Effector memory CD8-positive, alpha-beta T cell (primary cell): ENCODE data around the gene ADAMTS12.

ENCODE experiments used
- ATAC-seq: fragments of 150-1000 bp; cut with Tn5 transposase; replicated peaks from 2 replicates; pipeline ENCODE4 v1.10.0; 2021; ENCODE audit warnings: mild to moderate bottlenecking, moderate library complexity
- DNase-seq, 3 experiments: peaks; one replicate each; pipeline ENCODE4 v3.0.0; 2021
- H3K27ac Mint-ChIP-seq, 2 donors: one replicate each; pipeline ENCODE4 v1.8.0; 2022; ENCODE audit warnings: mild to moderate bottlenecking in 2 of 2, mixed read lengths in 2 of 2, moderate library complexity in 2 of 2
- H3K27me3 Mint-ChIP-seq, 2 donors: one replicate each; pipeline ENCODE4 v1.8.0; 2022; ENCODE audit warnings: mixed read lengths in 2 of 2
- H3K36me3 Mint-ChIP-seq: one replicate; pipeline ENCODE4 v1.8.0; 2022; ENCODE audit warnings: mild to moderate bottlenecking, moderate library complexity, mixed read lengths; ENCODE audit not compliant: insufficient read depth
- H3K4me1 Mint-ChIP-seq, 2 donors: one replicate each; pipeline ENCODE4 v1.8.0; 2022; ENCODE audit warnings: low read depth in 2 of 2, mixed read lengths in 2 of 2
- H3K4me3 Mint-ChIP-seq, 2 donors: one replicate each; pipeline ENCODE4 v1.8.0; 2022; ENCODE audit warnings: mild to moderate bottlenecking in 2 of 2, mixed read lengths in 2 of 2, moderate library complexity in 2 of 2
- H3K9me3 Mint-ChIP-seq, 2 donors: one replicate each; pipeline ENCODE4 v1.8.0; 2022; ENCODE audit warnings: mixed read lengths in 2 of 2

ADAMTS12 gene

DNA sequence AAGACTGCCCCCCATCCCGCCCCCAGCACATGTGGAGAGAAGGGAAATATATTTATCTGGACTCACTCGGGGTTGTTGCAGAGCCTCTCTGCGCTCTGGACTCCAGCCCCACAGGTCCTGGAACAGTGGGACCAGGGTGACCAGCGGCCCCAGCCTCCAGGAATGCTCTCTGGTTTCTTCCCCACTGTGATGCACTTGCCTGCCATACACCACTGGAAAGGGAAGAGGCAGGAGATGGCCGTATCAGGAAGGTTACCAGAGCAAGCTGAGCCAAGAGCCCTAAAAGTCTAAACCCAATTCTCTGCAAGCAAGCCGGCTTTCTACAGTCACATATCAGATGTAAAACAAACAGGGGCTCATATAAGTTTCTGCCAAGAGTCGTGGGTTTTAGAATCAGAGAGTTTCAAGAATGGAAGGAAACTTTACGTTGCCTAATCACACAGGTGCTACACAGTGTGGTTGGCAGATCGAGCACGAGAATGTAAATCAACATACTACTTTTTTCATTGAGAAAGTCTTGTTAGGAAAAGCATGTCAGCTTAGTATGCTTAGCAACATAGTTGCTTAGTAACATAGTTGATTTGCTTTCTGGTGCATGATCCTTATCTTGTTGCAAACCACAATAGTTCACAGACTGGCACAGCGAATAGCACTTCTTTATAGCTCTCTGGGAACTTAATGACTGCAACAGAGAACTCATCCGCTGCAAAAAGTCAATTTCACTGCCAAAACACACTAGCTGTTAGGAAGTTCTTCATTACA lies 249.9 kb downstream of the ADAMTS12 start:
- Mint-ChIP-seq H3K36me3 (no peaks in the 10 kb centered on the region), H3K4me1 (no peaks in the 10 kb centered on the region), H3K9me3 (peaks cover 0 to 6% of the 10 kb centered on the region in 2 donors), H3K27ac (no peak overlapping the region), H3K27me3 (no peaks in the 10 kb centered on the region), H3K4me3 (no peak overlapping the region)
- ATAC-seq (no peak), DNase-seq (no peak)

DNA sequence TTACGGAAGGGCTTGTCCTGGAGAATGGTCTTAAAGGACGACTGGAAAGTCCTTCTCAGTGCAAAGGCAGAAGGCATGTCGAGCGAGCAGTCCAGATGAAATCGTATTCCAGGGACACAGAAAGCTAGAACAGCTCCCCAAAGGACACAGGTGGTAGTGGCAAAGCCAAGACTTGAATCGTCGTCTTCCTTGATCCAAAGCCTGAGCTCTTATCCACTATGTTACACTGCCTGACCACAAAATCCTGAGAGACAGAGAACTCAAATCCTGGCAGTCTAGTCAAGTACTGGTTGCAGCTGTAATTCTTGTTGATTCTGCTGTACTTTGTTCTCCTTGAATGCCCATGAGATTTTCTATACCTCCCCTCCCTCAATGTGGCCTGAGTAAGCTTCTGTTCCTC lies 252.3 kb downstream of the ADAMTS12 start:
- ATAC-seq (no peak), DNase-seq (no peak)
- Mint-ChIP-seq H3K27me3 (no peaks in the 10 kb centered on the region), H3K9me3 (peaks cover 0 to 6% of the 10 kb centered on the region in 2 donors), H3K4me3 (no peak overlapping the region), H3K4me1 (no peaks in the 10 kb centered on the region), H3K36me3 (no peaks in the 10 kb centered on the region), H3K27ac (no peak overlapping the region)

DNA sequence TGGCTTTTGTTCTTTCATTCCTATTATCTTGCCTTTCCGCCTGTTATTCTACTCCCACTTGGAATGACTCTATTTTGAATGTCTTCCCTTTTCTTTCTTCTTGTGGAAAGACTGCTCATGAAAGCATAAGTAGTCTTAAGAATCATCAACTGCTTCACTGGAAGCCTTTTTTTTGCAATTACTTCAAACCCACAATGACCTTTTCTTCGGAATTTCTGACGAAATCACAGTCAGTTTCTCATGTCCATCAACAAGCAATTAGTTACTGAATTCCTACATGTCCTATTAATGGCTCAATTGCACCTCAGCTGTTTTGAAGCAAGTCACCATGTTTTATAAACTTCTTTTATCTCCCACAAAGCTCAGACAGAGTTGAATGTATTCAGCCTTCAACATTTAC lies 254.8 kb downstream of the ADAMTS12 start:
- Mint-ChIP-seq H3K4me3 (no peak overlapping the region), H3K27me3 (no peaks in the 10 kb centered on the region), H3K27ac (no peak overlapping the region), H3K4me1 (no peaks in the 10 kb centered on the region), H3K36me3 (no peaks in the 10 kb centered on the region), H3K9me3 (peaks cover 1 to 4% of the 10 kb centered on the region in 2 donors)
- DNase-seq (no peak), ATAC-seq (no peak)

DNA sequence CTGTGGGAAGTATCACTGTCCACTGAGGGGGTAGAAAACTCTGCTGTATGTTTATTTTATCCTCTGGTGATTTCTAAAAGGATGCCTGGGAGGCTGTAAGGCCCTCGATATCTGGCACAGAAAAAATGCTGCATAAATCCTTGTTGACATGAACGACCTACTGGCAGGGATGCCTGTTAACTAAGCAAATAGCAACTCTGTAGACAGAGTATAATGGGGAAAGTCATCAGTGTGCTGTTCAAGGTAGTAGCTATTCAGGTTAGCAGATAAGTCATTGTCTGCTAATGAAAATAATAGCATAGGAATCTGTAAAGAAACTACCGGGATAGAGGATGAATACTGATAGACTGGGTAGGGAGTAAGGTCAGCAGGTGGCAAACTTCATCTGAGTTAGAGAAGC lies 256.2 kb downstream of the ADAMTS12 start:
- ATAC-seq (no peak), DNase-seq (no peak)
- Mint-ChIP-seq H3K9me3 (peaks cover 5 to 8% of the 10 kb centered on the region in 2 donors), H3K27ac (no peak overlapping the region), H3K4me1 (no peaks in the 10 kb centered on the region), H3K27me3 (no peaks in the 10 kb centered on the region), H3K4me3 (no peak overlapping the region), H3K36me3 (no peaks in the 10 kb centered on the region)

DNA sequence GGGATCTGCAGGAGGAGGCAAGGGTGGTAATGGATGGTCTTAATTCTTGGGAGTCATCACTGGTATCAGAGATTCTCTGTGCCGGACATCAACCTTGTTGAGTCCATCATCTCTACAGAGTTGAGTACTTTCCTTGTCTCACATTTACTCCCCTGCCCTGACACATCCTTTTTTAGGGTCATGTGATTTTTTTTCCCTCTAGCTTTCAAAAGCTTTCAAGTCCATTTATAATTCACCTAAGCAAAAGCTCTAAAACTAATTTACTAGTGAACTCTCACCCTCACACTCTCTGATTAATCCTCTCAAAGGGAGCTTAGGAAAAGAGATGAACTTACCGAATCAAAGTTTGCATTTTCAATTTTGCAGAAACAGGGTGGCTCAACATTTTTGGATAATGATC lies 258.1 kb downstream of the ADAMTS12 start:
- H3K9me3 Mint-ChIP-seq = peaks cover 7 to 8% of the 10 kb centered on the region in 2 donors
- no peaks in the 10 kb centered on the region for H3K36me3 Mint-ChIP-seq
- no peak for ATAC-seq
- no peak for DNase-seq
- H3K4me1 Mint-ChIP-seq = no peaks in the 10 kb centered on the region
- H3K27me3 Mint-ChIP-seq = no peaks in the 10 kb centered on the region
- no peak overlapping the region for H3K27ac Mint-ChIP-seq
- no peak overlapping the region for H3K4me3 Mint-ChIP-seq

DNA sequence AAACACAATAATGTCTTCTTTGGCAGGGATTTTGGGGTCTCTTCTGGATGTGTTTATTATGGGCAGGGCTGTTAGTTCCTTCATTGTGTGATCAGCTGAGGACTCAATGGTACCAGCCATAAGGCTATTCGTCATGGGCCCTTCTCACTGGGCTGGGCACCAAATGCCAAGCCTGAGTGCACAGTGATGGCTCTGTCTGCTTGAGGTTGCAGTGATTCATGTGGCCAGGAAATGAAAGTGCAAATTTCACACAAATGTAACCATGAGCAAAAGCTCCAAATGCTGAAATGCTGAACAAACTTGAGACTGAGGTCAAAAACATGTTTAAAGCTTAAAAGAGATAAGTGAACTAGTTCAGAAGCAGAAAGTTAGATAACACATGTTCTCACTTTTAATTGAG lies 260.0 kb downstream of the ADAMTS12 start:
- H3K27ac Mint-ChIP-seq = no peak overlapping the region
- DNase-seq (no peak), ATAC-seq (no peak)
- H3K27me3 Mint-ChIP-seq = no peaks in the 10 kb centered on the region
- no peaks in the 10 kb centered on the region for H3K36me3 Mint-ChIP-seq
- H3K4me1 Mint-ChIP-seq = no peaks in the 10 kb centered on the region
- no peak overlapping the region for H3K4me3 Mint-ChIP-seq
- H3K9me3 Mint-ChIP-seq = peaks cover 7 to 8% of the 10 kb centered on the region in 2 donors

DNA sequence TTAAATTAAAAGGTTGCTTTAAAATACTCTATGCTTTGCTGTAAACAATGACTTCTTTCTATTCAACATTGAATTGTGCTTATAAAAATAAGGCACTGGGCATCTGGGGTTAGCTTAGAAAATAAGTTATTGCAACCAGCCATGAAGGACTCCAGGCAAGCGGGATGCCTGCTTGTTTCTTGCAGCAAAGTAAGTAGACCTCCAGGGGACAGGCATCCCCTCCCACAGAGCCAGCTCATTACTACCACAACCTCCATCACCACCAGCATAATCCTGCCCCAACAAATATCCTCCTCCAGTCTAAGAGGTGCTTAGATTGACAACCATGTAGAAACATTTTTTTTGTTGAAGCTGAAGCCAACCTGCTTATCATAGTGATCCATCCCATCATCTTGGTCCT lies 260.7 kb downstream of the ADAMTS12 start:
- H3K27ac Mint-ChIP-seq = no peak overlapping the region
- no peak for ATAC-seq
- H3K4me3 Mint-ChIP-seq = no peak overlapping the region
- no peaks in the 10 kb centered on the region for H3K36me3 Mint-ChIP-seq
- H3K4me1 Mint-ChIP-seq = no peaks in the 10 kb centered on the region
- H3K27me3 Mint-ChIP-seq = no peaks in the 10 kb centered on the region
- no peak for DNase-seq
- H3K9me3 Mint-ChIP-seq = peaks cover 7 to 8% of the 10 kb centered on the region in 2 donors

DNA sequence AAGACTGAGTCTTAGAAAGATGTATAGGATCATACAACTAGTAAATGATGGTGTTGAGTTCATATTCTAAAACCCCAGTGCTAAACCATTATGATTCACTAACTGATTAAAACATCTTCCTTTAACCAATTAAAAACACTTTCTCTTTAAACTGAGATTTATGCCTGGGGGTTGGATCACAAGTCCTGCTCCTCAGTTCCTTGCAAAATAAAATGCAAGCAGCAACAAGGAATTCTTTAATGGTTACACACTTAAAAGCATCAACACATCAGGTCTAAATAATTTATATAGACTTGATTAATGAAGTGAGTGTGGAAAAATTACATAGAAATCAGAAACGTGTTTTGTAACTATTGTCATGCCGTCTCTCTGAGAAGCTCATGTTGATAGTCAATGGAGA lies 261.8 kb downstream of the ADAMTS12 start:
- ATAC-seq = no peak
- no peak overlapping the region for H3K27ac Mint-ChIP-seq
- H3K4me1 Mint-ChIP-seq = no peaks in the 10 kb centered on the region
- no peak overlapping the region for H3K4me3 Mint-ChIP-seq
- H3K36me3 Mint-ChIP-seq = no peaks in the 10 kb centered on the region
- H3K27me3 Mint-ChIP-seq = no peaks in the 10 kb centered on the region
- DNase-seq = no peak
- peaks cover 7 to 8% of the 10 kb centered on the region in 2 donors for H3K9me3 Mint-ChIP-seq

DNA sequence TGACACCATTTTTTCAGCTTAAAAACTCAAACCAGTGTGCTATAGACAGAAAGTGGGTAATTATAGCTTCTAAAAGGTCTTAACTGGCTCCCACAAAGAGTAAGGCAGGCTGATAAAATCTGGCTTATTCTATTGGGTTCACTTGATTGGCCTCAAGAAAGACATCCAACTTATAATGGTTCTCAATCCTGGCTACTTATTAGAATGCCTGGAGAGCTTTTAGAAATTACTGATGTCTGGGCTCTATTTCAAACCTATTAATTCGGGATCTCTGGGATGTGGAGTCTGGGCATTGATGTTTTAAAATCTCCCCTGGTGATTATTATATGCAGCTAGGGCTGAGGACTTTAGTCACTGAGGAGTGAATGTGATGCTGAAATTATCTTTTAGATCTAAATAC lies 263.0 kb downstream of the ADAMTS12 start:
- H3K4me1 Mint-ChIP-seq = no peaks in the 10 kb centered on the region
- H3K27ac Mint-ChIP-seq = no peak overlapping the region
- no peak overlapping the region for H3K4me3 Mint-ChIP-seq
- H3K9me3 Mint-ChIP-seq = peaks cover 7 to 8% of the 10 kb centered on the region in 2 donors
- peaks cover 0 to 4% of the 10 kb centered on the region in 2 donors for H3K27me3 Mint-ChIP-seq
- DNase-seq = no peak
- ATAC-seq = no peak
- H3K36me3 Mint-ChIP-seq = no peaks in the 10 kb centered on the region

DNA sequence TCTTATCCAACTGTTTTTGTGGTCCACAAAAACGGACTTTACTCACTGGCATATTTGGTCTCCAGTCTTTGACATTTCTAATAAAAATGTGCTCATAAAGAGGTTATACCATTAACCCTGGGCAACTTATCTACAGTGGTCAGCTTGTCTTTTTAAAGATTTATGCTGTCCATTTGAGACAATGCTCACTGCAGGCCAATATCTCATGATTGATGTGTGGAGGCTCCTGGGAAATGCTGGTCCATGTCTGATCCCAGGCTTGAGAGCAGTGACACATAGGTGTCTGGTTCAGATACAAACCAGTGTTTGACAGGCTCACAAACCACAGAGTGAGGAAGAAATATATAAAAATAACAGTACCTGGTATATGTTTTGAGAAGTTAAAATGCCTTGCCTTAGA lies 270.3 kb downstream of the ADAMTS12 start:
- no peak for ATAC-seq
- H3K4me3 Mint-ChIP-seq = no peak overlapping the region
- peaks cover 0 to 4% of the 10 kb centered on the region in 2 donors for H3K9me3 Mint-ChIP-seq
- H3K36me3 Mint-ChIP-seq = no peaks in the 10 kb centered on the region
- H3K27me3 Mint-ChIP-seq = peaks cover 12 to 22% of the 10 kb centered on the region in 2 donors
- H3K4me1 Mint-ChIP-seq = no peaks in the 10 kb centered on the region
- no peak overlapping the region for H3K27ac Mint-ChIP-seq
- DNase-seq = no peak

DNA sequence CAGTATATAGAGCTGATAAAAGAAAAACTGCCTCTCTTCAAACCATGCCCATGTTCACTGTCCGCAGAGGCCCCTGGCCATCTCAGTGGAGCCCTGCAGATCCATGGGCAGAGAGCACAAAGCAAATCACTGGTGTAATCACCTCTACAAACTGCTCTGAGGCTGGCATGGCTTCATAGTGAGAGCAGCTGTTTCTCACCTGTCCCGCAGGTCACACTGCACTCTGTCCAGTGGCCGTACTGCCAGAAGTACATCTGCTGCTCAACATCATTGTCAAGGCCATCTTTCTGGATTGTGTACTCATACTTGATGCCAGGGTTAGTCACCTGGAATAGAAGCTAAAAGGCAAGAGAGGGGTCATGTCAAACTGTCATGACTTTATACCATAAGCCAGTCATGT lies 277.8 kb downstream of the ADAMTS12 start:
- DNase-seq = no peak
- Mint-ChIP-seq H3K27me3 (no peaks in the 10 kb centered on the region), H3K4me3 (no peak overlapping the region), H3K4me1 (no peaks in the 10 kb centered on the region), H3K36me3 (no peaks in the 10 kb centered on the region), H3K9me3 (no peaks in the 10 kb centered on the region), H3K27ac (no peak overlapping the region)
- ATAC-seq = no peak

DNA sequence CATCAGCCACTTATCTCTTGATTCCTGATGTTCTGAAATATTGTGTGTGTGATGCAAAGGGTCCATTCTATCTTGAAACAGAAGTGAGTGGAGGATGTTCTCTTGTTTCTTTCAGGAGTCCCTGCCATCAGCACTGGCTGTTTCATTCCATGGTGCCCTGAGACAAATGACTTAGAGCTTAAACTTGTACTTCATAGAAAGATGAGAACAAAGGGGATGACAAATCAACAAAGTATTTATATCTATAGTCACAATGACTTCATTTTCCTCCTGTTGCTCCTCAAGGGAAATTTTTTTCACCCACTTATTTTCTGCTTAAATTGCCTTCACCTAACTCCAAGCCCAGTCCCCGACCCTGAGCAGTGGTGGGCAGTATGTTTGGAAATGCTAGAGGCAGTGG lies 279.4 kb downstream of the ADAMTS12 start:
- H3K27ac Mint-ChIP-seq = no peak overlapping the region
- DNase-seq = no peak
- H3K27me3 Mint-ChIP-seq = peaks cover 0 to 6% of the 10 kb centered on the region in 2 donors
- H3K4me1 Mint-ChIP-seq = no peaks in the 10 kb centered on the region
- no peak overlapping the region for H3K4me3 Mint-ChIP-seq
- H3K9me3 Mint-ChIP-seq = no peaks in the 10 kb centered on the region
- no peaks in the 10 kb centered on the region for H3K36me3 Mint-ChIP-seq
- ATAC-seq = no peak

DNA sequence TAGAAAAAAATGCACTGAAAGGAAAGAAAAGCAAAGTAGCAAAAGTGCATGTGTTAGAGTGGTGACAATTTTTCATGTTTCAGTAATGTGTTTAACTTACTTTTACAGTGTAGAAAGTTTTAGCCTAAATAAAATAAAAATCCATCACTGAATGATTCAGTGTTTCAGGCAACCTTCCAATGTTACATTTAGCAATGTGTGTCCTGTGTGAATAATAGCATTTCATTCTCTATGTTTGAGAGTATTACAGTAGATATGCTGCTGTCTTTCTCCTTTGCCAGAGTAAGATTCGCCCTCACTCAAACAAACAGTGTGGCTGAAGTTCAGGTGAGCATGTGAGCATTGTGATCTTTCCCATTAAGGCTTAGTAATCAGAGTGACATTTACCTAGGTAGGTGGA lies 279.9 kb downstream of the ADAMTS12 start:
- ATAC-seq = no peak

DNA sequence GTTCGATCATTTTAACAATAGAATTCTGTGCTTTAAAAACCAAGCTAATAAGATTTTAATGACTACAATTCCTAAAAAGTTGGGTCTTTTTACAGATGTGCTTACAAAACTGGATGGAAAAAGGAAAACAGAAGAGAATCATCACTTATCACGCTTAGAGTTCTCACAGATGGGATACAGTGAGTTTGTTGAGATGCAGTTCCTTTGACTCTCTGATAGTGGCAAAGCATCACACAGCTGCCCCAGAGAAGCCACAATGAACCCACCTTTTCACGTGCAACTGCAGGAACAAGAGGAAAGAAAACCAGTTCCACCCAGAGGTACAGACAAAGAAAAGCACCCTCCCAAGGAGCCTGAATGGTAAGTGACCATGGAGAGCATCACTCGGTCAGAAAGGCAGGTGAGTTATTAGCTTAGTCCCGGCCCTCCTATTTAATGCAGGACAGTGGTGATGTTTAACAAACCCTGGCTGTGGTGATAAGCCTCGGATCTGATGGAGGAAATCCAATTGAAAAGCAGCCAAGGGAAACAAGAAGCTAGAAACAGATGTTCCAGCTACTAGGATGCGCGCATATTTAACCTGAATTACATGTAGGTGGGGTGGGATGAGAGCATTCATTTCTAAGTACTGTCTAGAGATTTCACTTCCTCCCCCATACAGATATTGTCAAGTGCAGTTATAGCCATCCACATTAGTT lies 283.3 kb downstream of the ADAMTS12 start:
- ATAC-seq (no peak), DNase-seq (no peak)
- Mint-ChIP-seq H3K9me3 (no peaks in the 10 kb centered on the region), H3K4me3 (no peak overlapping the region), H3K36me3 (no peaks in the 10 kb centered on the region), H3K27me3 (peaks cover 0 to 6% of the 10 kb centered on the region in 2 donors), H3K4me1 (no peaks in the 10 kb centered on the region), H3K27ac (no peak overlapping the region)

More for the DNA sequence above, 279.9 kb downstream of the ADAMTS12 start:
- H3K4me3 Mint-ChIP-seq = no peak overlapping the region
- H3K36me3 Mint-ChIP-seq = no peaks in the 10 kb centered on the region
- no peak for DNase-seq
- H3K27ac Mint-ChIP-seq = no peak overlapping the region
- H3K27me3 Mint-ChIP-seq = peaks cover 0 to 6% of the 10 kb centered on the region in 2 donors
- no peaks in the 10 kb centered on the region for H3K4me1 Mint-ChIP-seq
- H3K9me3 Mint-ChIP-seq = no peaks in the 10 kb centered on the region
